GM21529 (cell line): ENCODE measurements around the gene CHST11.
A peak's percentile ranks its signal among the peaks of the same experiment; 100 is the strongest.

Experiments
- ATAC-seq: cut with Tn5 transposase; IDR thresholded peaks from one replicate; pipeline ENCODE4 v1.9.1; 2021; ENCODE audit not compliant: unreplicated experiment

CHST11 gene

DNA sequence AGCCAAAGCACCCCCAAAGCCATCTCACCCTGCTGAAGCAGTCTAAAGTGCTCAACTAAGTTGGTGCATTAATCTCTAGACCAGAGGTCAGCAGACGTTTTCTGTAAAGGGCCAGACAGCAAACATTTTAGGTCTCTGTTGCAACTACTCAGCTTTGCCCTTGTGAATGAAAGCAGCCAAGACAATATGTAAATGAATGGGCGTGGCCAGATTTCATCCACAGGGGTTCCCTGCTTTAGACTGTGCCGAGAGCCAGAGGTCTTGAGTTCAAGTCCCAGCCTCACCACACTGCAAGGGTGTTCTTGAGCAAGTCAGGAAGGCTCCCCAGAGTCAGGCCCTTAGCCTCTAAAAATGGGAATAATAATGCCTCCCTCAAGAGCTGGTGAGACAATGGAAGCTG is 166.2 kb downstream of the CHST11 start:
- ATAC-seq = no peak

DNA sequence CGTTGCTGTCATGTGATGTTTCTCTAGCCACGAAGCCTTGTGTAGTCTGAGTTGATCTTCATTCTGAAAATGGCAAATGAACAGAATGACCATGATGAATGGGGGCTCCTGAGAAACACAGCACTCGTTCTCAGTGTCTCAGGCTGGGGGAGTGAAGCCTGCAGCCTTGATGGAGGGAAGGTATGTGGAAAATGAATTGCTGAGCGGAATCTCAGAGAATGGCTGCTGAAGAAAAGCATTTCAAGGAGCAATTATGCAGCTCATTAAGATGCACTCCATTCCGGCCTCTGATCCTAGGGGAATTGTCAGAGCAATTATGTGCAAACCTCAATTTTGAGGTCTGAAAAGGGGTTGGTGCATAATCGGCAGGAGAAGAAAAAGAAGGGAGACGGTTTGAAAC is 167.1 kb downstream of the CHST11 start:
- ATAC-seq = no peak

DNA sequence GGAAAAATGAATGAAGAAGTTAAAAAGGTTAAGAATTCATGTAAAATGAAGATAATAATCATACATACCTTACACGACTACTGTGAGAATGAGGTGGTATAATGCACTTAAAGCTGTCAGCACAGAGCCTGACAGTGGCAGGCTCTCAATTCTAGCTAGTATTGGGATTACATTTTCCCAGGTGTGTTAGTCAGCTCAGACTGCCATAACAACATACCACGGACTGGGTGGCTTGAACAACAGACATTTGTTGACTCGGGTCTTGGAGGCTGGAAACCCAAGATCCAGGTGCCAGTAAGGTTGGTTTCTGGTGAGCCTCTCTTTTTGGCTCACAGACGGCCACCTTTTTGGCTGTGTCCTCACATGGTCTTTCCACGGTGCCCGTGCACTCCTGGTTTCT is 167.8 kb downstream of the CHST11 start:
- no peak for ATAC-seq

DNA sequence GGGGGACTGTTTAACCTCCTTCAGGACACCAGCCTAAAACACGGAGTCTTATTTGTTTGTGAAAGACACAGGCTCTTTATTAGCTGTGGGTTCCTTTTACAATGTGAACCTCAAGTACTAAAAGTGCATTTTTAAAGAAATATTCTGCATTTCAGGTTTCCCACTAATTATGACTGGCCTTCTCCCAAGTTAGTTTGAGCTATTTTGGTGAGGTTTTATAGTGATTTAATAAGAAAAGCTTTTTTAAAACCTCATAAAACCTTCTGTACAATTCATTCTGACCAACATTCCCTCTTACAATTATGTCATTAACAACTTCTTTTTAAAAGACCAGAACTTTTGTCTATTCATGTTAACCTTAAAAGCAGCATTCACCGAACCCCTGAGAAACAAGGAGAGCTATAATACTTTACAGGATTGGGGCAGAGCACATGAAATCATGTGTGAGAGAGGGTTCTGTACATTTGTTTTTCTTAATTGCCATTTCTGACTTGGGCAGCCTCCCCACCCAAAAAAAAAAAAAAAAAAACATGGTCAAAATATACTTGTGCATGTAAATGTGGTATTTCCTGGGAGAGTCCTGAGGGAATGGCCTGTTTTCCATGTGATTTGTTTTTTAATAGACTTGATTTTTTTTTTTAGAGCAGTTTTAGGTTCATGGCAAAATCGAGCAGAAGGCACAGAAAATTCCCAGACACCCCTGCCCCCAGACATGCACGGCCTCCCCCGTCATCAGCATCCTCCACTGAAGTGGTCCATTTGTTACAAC is 169.5 kb downstream of the CHST11 start:
- no peak for ATAC-seq

DNA sequence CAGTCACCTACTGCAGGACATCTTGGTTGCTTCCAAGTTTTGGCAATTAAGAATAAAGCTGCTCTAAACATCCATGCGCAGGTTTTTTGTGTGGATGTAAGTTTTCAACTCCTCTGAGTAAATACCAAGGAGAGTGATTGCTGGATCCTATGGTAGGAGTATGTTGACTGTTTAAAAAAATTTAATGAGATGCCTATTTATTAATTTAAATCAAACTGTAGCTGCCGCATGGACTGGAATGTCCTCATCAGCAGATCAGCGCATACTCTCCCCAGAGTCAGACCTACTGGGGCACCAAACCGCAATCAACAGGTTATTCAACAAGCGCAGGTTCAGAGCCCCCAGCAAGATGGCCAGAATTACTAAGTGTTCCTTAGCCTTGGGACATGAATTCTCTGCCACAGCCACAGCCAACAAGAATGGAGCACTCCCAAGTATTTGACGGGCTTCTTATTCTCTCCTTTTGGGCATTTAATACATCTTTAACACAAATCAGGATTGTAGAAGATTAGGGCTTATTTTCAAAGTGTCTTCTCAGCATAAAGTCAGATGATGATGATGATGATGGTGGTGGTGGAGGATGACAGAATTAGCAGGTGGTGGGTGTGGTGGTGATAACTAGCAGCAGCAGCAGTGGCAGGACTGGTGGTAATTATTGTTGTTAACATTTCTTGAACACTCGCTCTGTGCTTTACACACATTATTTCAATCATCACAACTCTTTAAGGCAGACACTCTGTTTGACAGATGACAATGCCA is 170.7 kb downstream of the CHST11 start:
- ATAC-seq = no peak

DNA sequence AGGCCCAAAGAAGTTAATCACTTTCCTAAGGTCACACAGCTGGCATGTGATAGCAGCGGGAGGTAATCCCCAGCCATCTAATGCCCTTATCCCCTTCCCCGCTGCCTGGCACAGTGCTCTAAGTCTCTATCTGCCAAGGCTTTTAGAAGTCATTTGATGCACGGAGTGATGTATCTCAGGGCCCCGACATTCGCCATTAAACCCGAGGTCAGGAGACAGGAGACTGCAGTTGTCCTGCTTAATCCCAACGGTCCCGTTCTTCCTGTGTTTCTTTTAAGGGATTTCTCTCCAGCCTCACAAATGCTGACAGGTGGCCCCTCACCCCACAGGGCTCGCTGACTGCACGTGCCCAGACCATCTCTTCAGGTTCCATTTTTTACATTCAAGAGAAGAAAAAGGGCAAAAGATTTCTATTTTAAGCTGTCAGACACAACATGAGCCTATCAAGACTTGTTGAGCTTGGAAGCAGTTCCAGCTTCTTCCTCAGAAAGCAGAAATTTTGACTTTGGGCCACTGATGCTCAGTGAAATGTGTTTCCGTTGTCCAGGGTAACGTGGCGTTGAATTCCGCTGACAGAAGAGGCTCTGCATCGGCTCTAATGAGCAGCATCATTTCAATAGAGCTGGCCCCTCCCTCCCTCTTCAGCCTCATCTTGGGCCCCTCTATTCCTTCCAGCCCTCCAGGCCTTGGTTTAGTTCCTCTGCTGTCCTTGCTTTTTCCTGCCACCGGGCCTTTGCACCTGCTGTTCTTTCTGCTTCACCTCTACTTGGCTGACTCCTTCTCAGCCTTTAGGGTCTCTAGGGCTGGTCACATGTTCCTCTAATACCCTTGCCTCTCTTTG is 171.5 kb downstream of the CHST11 start:
- ATAC-seq = no peak

DNA sequence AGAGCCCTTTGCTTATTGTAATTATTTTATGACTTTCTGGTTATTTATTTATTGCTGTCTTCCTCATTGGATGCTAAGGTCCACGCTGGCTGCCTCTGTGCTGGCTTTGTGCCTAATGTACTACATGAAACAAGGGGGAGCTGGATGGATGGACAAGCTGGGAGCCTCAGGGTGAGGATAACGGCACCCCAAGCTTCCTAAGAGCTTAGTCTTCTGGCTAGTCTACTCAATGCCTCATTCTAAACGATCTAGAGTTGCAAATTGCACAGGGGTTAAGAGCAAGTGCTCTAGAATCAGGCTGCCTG is 172.0 kb downstream of the CHST11 start:
- no peak for ATAC-seq

DNA sequence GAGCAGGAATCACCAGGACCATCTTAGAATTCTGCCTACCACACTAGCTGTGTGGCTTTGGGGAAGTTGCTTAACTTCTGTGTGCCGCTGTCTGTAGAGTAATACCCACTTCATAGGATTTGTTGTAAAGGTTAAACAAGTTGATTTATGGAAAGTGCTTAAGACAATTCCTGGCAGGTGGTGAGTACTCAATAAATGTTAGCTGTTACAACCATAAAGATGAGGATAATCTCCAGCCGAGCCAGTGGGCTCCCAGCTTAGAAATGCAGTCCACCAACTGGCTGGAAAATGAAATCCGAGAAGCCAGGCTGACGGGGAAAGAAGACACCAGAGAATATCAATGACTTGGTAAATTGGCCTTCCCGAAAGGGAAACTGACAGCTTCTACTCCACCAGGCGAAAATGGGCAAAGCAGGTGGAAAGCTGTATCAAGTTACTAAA is 173.5 kb downstream of the CHST11 start:
- ATAC-seq = no peak

DNA sequence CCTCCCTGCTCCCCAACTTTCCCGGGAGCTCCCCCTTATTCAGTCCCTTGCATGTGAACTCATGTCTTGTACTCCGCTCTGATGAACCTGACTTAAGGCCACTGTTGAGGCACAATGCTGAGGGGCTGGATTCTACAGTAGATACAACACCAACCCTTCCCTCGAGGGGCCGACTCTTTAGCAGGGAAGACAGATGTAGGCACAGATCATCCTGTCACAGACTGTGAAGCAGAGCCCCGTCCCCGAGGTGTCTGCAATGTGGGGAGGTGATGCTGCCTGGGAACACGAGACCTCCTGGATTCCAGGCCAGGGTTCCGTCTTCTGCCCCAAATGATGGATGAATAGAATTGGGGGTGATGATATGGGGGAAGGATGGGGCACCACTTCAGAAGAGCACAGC is 175.1 kb downstream of the CHST11 start:
- ATAC-seq = no peak

DNA sequence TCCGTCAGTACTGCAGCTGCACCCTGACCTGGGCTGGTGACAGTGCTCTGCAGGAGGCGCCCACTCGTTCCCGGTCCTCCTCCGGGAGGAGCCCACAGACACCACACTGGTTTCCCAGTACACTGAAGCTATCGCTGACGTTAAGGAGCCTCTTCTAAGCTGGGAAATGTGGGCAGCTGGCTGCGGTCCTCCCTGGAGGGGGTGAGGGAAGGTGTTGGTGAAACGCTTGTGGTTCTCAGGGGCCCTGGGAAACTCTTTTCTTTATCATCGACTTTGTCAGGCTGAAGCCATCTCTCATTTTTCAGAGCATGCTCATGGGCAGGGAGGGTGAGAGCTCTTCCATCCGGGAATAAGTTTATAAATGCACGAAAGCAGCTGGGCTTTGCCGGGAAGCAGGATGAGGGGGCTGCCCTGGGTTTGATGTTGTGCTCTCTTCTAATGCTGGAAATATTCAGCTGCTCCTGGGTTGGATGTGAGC is 176.0 kb downstream of the CHST11 start:
- no peak for ATAC-seq

DNA sequence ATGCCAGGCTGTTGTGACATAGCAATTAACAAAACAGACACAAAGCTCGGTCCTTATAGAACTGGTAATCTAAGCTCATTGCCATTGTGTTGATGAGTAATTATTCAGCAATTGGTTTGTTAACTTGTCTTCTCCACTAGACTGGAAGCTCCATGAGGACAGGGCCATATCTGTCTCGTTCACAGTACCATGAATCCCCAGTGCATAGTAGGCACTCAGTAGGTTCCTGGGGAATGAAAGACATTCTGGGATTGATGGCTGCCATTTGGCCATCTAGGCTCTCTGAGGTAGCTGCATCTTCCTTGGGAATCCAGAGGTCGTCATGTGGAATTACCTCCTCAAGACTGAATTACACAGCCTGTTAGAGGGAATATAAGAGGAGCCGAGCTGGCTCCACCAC is 177.3 kb downstream of the CHST11 start:
- ATAC-seq = no peak

DNA sequence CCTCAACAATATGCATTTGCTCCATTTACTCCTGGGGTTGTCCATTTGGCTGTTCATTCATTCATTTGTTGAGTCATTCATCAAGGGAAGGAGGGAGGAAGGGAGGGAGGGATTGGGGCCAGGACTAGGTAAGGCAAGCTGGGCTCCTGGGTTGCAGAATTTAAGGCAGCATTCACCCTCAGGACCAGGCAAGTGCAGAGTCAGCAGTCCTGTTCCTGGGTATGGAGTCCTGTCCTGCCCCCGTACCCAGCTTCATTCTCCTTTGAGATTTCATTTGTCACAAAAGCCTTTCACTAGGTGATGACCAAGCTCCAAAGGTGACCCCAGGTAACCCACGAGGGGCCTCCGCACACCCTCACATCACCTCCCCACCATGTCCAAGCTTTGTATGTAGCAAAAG is 178.1 kb downstream of the CHST11 start:
- ATAC-seq = no peak

DNA sequence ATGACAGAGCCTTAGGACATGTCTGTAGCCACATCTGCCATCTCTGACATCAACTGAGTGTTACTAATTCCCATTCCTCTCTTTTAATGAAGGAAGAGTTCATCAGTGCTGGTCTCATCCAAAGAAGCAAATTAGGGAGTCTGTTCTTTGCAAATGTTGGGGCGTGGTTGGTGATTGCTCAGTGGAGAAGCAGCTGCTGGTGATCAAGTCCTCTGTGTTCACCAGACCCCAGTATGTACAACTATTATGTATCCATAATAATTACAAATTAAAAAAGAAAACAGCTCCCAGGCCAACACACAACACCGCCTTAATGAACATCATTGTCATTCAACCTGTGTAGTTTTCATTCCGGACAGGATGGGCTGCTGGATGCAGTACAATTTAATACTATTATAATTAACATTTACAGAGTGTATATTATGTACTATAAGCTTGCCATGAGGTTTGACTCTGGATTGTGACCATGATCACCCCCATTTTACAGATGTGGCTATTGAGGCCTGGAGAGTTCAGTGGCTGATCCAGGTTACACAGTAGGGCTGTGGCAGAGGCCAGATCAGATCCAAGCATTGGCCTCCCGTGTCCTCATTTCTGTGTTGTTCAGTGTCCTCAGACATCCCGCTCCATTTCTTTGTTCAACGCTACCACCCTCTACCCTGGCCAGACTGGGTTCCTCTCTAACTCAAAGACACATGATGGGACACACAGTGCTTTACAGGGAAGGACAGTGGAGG is 179.0 kb downstream of the CHST11 start:
- ATAC-seq = no peak

DNA sequence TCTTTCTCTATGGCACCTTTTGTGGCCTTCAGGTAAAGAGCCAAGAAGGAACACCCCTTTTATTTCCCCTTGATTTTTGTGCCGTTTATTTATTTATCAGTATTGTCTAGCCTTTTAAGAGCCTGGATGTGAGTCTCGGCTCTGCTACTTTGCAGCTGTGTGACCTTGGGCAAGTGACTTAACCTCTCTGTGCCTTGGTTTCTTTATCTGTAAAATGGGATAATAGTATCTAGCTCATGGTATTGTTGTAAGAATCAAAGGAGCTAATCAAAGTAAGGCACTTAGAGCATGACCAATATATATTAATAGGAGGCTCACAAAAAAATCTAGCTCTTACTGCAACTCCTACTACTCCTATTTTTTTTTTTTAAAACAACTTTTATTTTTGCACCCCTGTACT is 179.7 kb downstream of the CHST11 start:
- no peak for ATAC-seq

DNA sequence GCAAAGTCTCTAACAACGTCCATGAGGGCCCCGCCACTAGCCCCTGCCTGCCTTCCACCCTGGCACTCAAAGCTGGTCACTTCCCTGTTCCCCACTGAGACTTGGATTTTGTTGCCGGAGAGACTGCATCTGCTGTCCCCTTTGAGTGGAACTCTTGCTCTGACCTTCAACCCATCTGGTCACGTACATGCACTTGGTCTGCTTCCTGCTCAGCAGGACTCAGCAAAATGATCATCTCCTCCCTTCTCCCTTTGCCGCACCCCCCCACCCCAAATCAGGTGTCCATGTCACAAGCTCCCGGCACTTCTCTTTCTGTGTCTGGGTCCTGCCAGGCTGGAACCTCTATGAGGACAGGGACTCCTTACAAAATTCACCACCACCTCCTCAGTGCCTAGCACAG is 180.9 kb downstream of the CHST11 start:
- no peak for ATAC-seq

DNA sequence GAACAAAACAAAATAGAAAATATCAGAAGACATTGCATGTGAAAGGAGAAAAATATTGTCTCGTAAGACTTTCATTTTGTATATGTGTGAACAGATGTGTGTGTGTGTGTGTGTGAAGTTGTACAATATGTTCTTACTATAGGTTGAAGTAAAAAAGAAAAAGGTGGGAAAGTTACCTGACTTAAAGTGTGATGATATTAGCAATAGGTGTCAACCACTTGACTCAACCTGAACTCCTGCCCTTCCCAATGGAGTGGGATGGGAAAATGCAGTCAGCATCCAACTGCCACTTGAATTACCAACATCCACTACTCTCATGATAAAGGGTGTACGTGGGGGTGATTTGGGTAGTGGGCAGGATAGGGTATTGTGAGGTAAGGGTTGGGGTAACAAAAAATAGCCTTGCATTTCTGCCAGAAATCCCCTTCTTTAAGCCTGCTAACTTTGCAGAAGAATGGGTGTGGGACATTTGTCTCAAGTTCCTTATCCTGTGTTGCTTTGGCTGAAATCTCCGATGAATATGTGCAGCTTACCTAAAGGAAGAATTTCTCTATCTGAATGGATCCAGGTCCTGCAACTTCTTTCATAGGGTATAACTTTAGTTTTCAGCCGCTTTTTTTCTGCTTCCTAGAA is 181.6 kb downstream of the CHST11 start:
- no peak for ATAC-seq

DNA sequence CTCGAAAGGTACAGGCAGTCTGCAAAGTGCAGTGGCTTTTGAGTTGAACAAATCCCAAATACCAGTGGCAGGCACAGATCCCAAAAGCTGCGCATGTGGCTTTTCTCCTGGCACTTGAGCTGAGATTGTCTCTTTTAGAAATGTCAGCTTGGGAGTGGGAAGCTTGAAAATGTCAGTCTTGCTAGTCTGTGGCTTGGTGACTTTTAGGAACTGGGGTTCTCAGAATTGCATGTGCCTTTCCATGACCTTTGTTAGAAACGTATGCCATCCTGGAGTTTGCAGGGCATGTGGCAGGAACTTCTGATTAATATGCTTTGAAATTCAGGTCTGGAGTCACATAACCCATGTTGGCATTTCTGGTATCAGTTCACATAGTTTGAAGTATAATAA is 182.1 kb downstream of the CHST11 start:
- ATAC-seq = no peak

DNA sequence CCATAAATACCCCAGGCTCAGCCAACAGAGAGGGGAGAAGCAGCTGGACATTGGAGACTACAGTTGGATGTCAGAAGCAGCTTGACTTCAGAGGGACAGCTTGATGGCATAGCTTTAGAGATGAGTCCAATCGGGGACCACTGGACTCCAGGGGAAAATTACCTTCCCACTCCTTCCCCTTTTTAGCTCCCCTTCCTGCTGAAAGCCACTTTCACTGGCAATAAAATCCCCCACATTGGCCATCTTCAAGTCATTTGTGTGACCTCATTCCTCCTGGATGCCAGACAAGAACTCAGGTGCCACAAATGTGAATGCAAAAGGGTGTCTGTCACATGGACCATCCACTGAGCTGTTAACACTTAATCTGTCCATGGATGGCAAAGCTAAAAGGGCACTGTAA is 184.2 kb downstream of the CHST11 start:
- ATAC-seq = no peak

DNA sequence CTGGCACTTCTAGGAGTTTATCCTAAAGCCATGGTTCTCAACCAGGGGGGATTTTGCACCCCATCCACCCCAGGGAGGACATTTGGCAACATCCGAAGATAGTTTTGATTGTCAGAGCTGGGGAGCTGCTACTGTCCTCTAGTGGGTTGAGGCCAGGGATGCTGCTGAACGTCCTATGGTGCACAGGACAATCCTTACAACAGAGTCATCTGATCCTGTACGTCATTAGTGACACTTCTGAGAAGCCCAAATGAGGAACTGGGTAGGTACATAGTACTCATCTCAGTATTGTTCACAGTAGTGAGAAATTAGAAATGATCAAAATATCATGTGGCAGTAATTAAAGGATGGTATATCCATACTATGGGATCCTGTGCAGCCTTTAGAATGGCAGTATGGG is 185.1 kb downstream of the CHST11 start:
- ATAC-seq = peak; percentile 91

DNA sequence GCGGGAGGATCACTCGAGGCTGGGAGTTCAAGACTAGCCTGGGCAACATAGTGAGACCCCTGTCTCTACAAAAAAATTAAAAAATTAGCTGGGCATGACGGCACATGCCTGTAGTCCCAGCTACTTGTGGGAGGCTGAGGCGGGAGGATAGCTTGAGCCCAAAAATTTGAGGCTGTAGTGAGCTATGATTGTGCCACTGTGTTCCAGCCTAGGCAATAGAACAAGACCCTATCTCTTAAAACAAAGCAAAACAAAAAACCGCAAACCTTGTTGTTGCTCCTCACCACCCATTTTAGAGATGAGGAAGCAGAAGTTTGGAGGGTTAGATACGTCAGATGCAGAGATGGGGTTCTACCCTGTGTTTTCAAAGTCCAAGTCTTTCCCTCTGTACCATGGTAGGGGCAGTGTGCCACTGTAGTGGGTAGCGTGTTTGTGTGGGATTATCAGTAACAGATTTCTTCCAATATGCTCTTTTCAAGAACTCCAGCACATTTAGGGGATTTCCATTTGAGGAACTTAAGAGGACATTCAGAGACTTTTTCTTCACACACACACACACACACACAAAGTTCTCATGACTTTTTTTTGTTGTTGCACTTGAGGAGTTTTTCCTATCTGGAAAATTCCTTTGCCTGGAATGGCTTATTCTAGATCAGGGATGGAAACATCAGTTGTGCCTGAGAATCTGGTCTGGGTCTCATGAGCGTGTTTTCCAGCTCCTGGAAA is 186.5 kb downstream of the CHST11 start:
- ATAC-seq = no peak
